ENCODE measurements around the gene GDPD4.

The GDPD4 gene

GRCh38 chr11:77171254-77171653 is 130.2 kb downstream of the GDPD4 start:
- DNase-seq, result no peak

- no peak for DNase-seq
Measured at GRCh38 chr11:77170107-77170506, 131.4 kb downstream of the GDPD4 start.

- no peak for DNase-seq
Measured at GRCh38 chr11:77167791-77168190, 133.7 kb downstream of the GDPD4 start.

GRCh38 chr11:77167111-77167626 is 134.3 kb downstream of the GDPD4 start:
- no peak for DNase-seq
